SK-N-SH treated with all-trans-retinoic acid at 6 μM for 48 hours (cell line): Measurements from ENCODE around the gene ATF6B.

Source experiments
- ARNTL ChIP-seq: fragments of 450-650 bp; formaldehyde crosslinking; IDR thresholded peaks from 2 replicates; pipeline ENCODE4 v1.5.0; 2020; ENCODE audit warnings: low read depth, mild to moderate bottlenecking, moderate library complexity, borderline replicate concordance
- GLIS3 ChIP-seq: fragments of 250-450 bp; sonication (Bioruptor Pico); IDR thresholded peaks from 2 replicates; pipeline ENCODE4 v1.5.0; 2020; ENCODE audit warnings: mild to moderate bottlenecking, moderate library complexity
- OSR1 ChIP-seq: fragments of 250-450 bp; sonication (Bioruptor Pico); IDR thresholded peaks from 2 replicates; pipeline ENCODE4 v1.8.0; 2022; ENCODE audit warnings: moderate library complexity, mild to moderate bottlenecking, inconsistent platforms
- PATZ1 ChIP-seq: fragments of 250-450 bp; sonication (Bioruptor Pico); IDR thresholded peaks from 2 replicates; pipeline ENCODE4 v1.8.0; 2020; ENCODE audit warnings: mild to moderate bottlenecking, moderate library complexity, borderline replicate concordance
- ZFP3 ChIP-seq: fragments of 250-450 bp; sonication (Bioruptor Pico); IDR thresholded peaks from 2 replicates; pipeline ENCODE4 v1.5.0; 2020; ENCODE audit warnings: mild to moderate bottlenecking, moderate library complexity
- ZNF8 ChIP-seq: fragments of 450-650 bp; formaldehyde crosslinking; IDR thresholded peaks from 2 replicates; pipeline ENCODE4 v1.5.0; 2020; ENCODE audit warnings: mild to moderate bottlenecking, moderate library complexity

GRCh38 chr6:32074996-32075532, 53.0 kb downstream of the ATF6B start:
- TF ChIP-seq GLIS3 (no peak), ZNF8 (no peak), ZFP3 (CRISPR knock-in tag) (no peak), OSR1 (no peak), PATZ1 (CRISPR knock-in tag) (no peak), ARNTL (CRISPR knock-in tag) (no peak)
